HepG2 (cell line): ENCODE measurements around the gene AXIN1. TPM values are rescaled to one million over a fixed set of nuclear protein-coding genes. Genes with fewer than 3 reads are reported as not detected.

ENCODE experiments used
- ATAC-seq: fragments of 200-7000 bp; cut with Tn5 transposase; 3 replicates; pipeline ENCODE4 v1.9.1; 2020; ENCODE audit warnings: mild to moderate bottlenecking, moderate library complexity
- BruUV-seq: library from RNA; stranded (reverse); fragments of 400-500 nt; replicated peaks from 2 replicates; lab custom pipeline; 2021; lab: Mats Ljungman, UMichigan
- CTCF ChIA-PET: fragments of 300-600 bp; formaldehyde crosslinking; extraction: SDS; loops from one replicate; lab custom pipeline; 2021; ENCODE audit warnings: low total read pairs, inconsistent platforms, low intra/inter-chr PET ratio; lab: Yijun Ruan, JAX
- POLR2A ChIA-PET: fragments of 350-600 bp; sonication (Branson Sonifier 250); formaldehyde crosslinking; loops from one replicate; lab custom pipeline; 2020; ENCODE audit warnings: antibody characterized with exemption, inconsistent platforms; lab: Yijun Ruan, JAX
- DNase-seq: peaks from one replicate; pipeline ENCODE4 v3.0.0-alpha.2; 2015; ENCODE audit warnings: low spot score
- FAIRE-seq: peaks from 3 replicates; lab custom pipeline; 2011; peaks lifted over from hg19 to GRCh38; lab: Jason Lieb, UNC
- H2AFZ ChIP-seq: one replicate; pipeline ENCODE4 v1.6.1; 2011; ENCODE audit warnings: low read length, inconsistent platforms
- H3K27ac ChIP-seq: fragments of 300-600 bp; 3 replicates; pipeline ENCODE4 v1.8.0; 2011; ENCODE audit warnings: mixed run types, mild to moderate bottlenecking, mixed read lengths, low read length, inconsistent platforms; ENCODE audit not compliant: insufficient read depth; ENCODE audit errors: extremely low read length
- H3K27me3 ChIP-seq, 2 experiments: fragments of 200-600 bp in 1 of 2; 2 replicates in 1 of 2; 3 replicates in 1 of 2; pipeline versions ENCODE4 v1.6.0 to v1.8.0; 2011; ENCODE audit warnings: low read length in 2 of 2, mild to moderate bottlenecking in 2 of 2, moderate library complexity in 2 of 2, inconsistent platforms in 1 of 2; ENCODE audit not compliant: insufficient read depth in 2 of 2, control insufficient read depth in 1 of 2
- H3K36me3 ChIP-seq, 2 experiments: fragments of 200-600 bp in 1 of 2; replicated peaks in 1 of 2; 2 replicates in 1 of 2; 3 replicates in 1 of 2; pipeline versions ENCODE4 v1.5.1 to v1.8.0; 2011; ENCODE audit warnings: low read length in 2 of 2, inconsistent platforms in 1 of 2; ENCODE audit not compliant: insufficient read depth in 2 of 2, control insufficient read depth in 1 of 2
- H3K4me1 ChIP-seq: 2 replicates; pipeline ENCODE4 v1.5.1; 2012; ENCODE audit warnings: low read length, inconsistent platforms; ENCODE audit not compliant: insufficient read depth
- H3K4me2 ChIP-seq: 2 replicates; pipeline ENCODE4 v1.6.0; 2011; ENCODE audit warnings: low read depth, low read length, inconsistent platforms
- H3K4me3 ChIP-seq, 3 experiments: fragments of 200-600 bp in 1 of 3; sonication (generic), shearing (Covaris generic) in 1 of 3; replicated peaks in 1 of 3; 2 replicates each; pipeline ENCODE4 v1.5.1; 2011 to 2016; ENCODE audit warnings: low read length in 3 of 3, inconsistent platforms in 2 of 3, low read depth in 2 of 3, mild to moderate bottlenecking in 2 of 3, control low read depth in 1 of 3, mixed read lengths in 1 of 3; ENCODE audit not compliant: insufficient read depth in 1 of 3
- H3K79me2 ChIP-seq: one replicate; pipeline ENCODE4 v1.6.1; 2011; ENCODE audit warnings: low read length, inconsistent platforms; ENCODE audit not compliant: insufficient read depth
- H3K9ac ChIP-seq: 2 replicates; pipeline ENCODE4 v1.6.0; 2011; ENCODE audit warnings: mild to moderate bottlenecking, low read depth, low read length, inconsistent platforms; ENCODE audit not compliant: insufficient read depth
- H3K9me3 ChIP-seq: 2 replicates; pipeline ENCODE4 v1.5.1; 2012; ENCODE audit warnings: mild to moderate bottlenecking, low read length
- H4K20me1 ChIP-seq: 2 replicates; pipeline ENCODE4 v1.6.0; 2011; ENCODE audit warnings: inconsistent platforms, mild to moderate bottlenecking, low read length, moderate library complexity; ENCODE audit not compliant: insufficient read depth
- ATF1 ChIP-seq: IDR thresholded peaks from 2 replicates; pipeline ENCODE4 v1.6.1; 2016; ENCODE audit warnings: mild to moderate bottlenecking, control low read depth
- DR1 ChIP-seq: sonication (generic); formaldehyde crosslinking; IDR thresholded peaks from 2 replicates; pipeline ENCODE4 v1.8.0; 2021; ENCODE audit warnings: mild to moderate bottlenecking, missing genetic modification reagents, inconsistent platforms
- ETV5 ChIP-seq: IDR thresholded peaks from 2 replicates; pipeline ENCODE4 v1.6.1; 2018; ENCODE audit warnings: missing biosample characterization, missing genetic modification reagents, inconsistent platforms, borderline replicate concordance
- GABPA ChIP-seq, 2 experiments: IDR thresholded peaks; 2 replicates each; pipeline ENCODE4 v1.6.1; 2011 to 2016; ENCODE audit warnings: low read depth in 2 of 2, low read length in 1 of 2, missing biosample characterization in 1 of 2, missing genetic modification characterization in 1 of 2
- HMG20B ChIP-seq: conservative IDR thresholded peaks from 2 replicates; pipeline ENCODE4 v1.6.1; 2016; ENCODE audit warnings: missing genetic modification reagents, missing compliant biosample characterization
- KLF11 ChIP-seq: IDR thresholded peaks from 2 replicates; pipeline ENCODE4 v1.6.1; 2016; ENCODE audit warnings: missing compliant biosample characterization
- PPARG ChIP-seq: conservative IDR thresholded peaks from 2 replicates; pipeline ENCODE4 v1.6.1; 2016; ENCODE audit warnings: missing biosample characterization, missing genetic modification reagents
- RXRA ChIP-seq: sonication (generic); formaldehyde crosslinking; IDR thresholded peaks from 2 replicates; pipeline ENCODE4 v1.5.1; 2020; ENCODE audit warnings: missing genetic modification reagents
- SPEN ChIP-seq: sonication (generic); formaldehyde crosslinking; IDR thresholded peaks from 2 replicates; pipeline ENCODE4 v1.5.1; 2020; ENCODE audit warnings: low read depth, mild to moderate bottlenecking, missing genetic modification reagents
- ZFX ChIP-seq: sonication (generic); formaldehyde crosslinking; IDR thresholded peaks from 2 replicates; pipeline ENCODE4 v1.4.0; 2020; ENCODE audit warnings: mild to moderate bottlenecking, low read depth, missing genetic modification reagents, moderate library complexity
- ZFY ChIP-seq: sonication (generic); formaldehyde crosslinking; IDR thresholded peaks from 2 replicates; pipeline ENCODE4 v1.4.0; 2020; ENCODE audit warnings: missing genetic modification reagents
- ZNF253 ChIP-seq: sonication (generic); formaldehyde crosslinking; IDR thresholded peaks from 2 replicates; pipeline ENCODE4 v1.8.0; 2022; ENCODE audit warnings: mild to moderate bottlenecking, missing genetic modification reagents, borderline replicate concordance
- ZNF530 ChIP-seq: sonication (generic); formaldehyde crosslinking; IDR thresholded peaks from 2 replicates; pipeline ENCODE4 v1.5.0; 2020; ENCODE audit warnings: low read depth, mild to moderate bottlenecking, missing genetic modification reagents
- ZSCAN21 ChIP-seq: sonication (generic); formaldehyde crosslinking; IDR thresholded peaks from 2 replicates; pipeline ENCODE4 v1.8.0; 2022; ENCODE audit warnings: mild to moderate bottlenecking, missing genetic modification reagents, moderate library complexity, borderline replicate concordance
- WGBS: methylation state at CpG from one replicate; pipeline ENCODE4 v1.1.6; 2017; ENCODE audit warnings: low lambda C conversion rate; 5-methylcytosine and 5-hydroxymethylcytosine counted together
- in situ Hi-C: cut with HindIII; loops from 2 replicates; pipeline ENCODE4 v1.10.0; 2017; ENCODE audit warnings: low pct_unique_long_range_greater_than_20kb; ENCODE audit not compliant: extremely low pct_ligation_motif_present
- intact Hi-C: fragments of 100-400 bp; cut with micrococcal nuclease; formaldehyde crosslinking; loops from one replicate; pipeline ENCODE4 v1.10.0; 2022; ENCODE audit not compliant: unreplicated experiment
- polyA plus RNA-seq, 8 experiments: library from polyadenylated mRNA; depleted of rRNA in 3 of 8; stranded (reverse) in 7 of 8; unstranded in 1 of 8; fragments of >200 nt; fragmentation: Illumina TruSeq in 4 of 8; extraction: Trizol in 4 of 8; gene quantifications; 2 replicates each; pipeline versions ENCODE4 v1.2.1 to v1.2.3, GENCODE V29; 2011 to 2016; ENCODE audit warnings: low read depth in 4 of 8, missing spikeins in 1 of 8, mixed read lengths in 1 of 8; ENCODE audit not compliant: insufficient read depth in 1 of 8
- total RNA-seq, 5 experiments: library from RNA; depleted of rRNA; stranded (reverse); fragments of >200 nt; fragmentation: Illumina TruSeq; extraction: Trizol; gene quantifications; 2 replicates each; pipeline ENCODE4 v1.2.3, GENCODE V29; 2016; ENCODE audit warnings: low read depth in 1 of 5
- TF ChIP-seq, protein P1 (sequence below): sonication (generic); formaldehyde crosslinking; IDR thresholded peaks from 2 replicates; pipeline ENCODE4 v1.9.0; 2022; ENCODE audit warnings: missing genetic modification reagents, mild to moderate bottlenecking, borderline replicate concordance
- TF ChIP-seq, protein P2 (sequence below): IDR thresholded peaks from 2 replicates; pipeline ENCODE4 v1.6.1; 2012; ENCODE audit warnings: inconsistent platforms
- TF ChIP-seq, protein P3 (sequence below): sonication (generic); formaldehyde crosslinking; IDR thresholded peaks from 2 replicates; pipeline ENCODE4 v1.4.0; 2020; ENCODE audit warnings: mild to moderate bottlenecking, missing genetic modification reagents

AXIN1 gene
- total and polyA plus RNA-seq, 2 of the 13 experiments (the other 11 are each of a cell fraction or from before 2014, with no cell fraction given), result 24.0 to 26.0 TPM

DNA sequence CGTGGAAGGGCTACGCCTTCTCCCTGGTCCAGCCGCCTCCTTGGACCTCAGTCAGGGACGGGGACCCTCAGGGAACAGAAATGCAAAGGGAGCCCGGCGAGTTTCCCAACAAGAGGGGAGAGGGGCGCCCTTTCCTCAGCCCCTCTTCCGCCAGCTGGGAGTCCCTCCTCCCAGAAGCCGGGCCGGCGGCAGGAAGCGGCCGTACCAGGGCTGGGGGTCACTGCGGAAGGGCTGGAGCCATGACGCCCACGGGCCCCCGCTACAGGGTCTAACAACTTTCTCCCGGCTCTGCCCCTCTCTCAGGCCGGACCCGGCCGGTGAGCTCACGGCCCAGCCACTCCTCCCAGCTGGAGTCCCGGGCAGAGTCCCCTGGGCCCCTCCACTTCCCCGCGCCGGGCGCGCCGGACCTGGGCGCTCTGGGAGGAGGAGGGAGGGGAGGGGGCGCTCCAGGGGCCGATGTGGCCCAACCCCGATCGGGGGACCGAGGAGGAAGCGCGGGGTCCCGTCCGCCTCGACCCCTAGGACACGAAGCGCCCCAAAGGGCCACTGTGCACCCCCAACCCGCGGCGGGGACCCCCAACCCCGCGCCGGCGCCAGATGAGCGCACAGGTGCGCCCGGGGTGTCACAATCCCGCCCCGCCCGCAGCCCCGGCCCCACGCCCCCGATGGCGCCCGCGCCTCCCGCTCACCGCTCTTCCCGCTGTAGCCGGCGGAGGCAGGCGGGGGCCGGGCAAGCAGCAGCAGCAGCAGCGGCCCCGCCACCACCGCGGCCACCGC, 28.7 kb upstream of the AXIN1 start:
- WGBS, result no CpG with 5 or more reads among the region's 73 CpGs
- Histone ChIP-seq H3K9me3 (no peaks in the 10 kb centered on the region), H3K9ac (peak overlapping the region; percentile 81), H3K36me3 (peaks cover 4 to 9% of the 10 kb centered on the region in 2 experiments; a peak in 2 of 5 replicates), H3K4me3 (peak overlapping the region; percentile 85 to 94 (median 93)), H3K27me3 (no peaks in the 10 kb centered on the region), H3K27ac (peak overlapping the region; percentile 68), H4K20me1 (no peaks in the 10 kb centered on the region), H3K4me1 (peaks cover 38% of the 10 kb centered on the region), H3K79me2 (peaks cover 16% of the 10 kb centered on the region), H2AFZ (no peak overlapping the region), H3K4me2 (peak overlapping the region; percentile 88)
- in situ Hi-C loops, result no loop called here
- FAIRE-seq, result no peak
- intact Hi-C loops, result no loop called here
- CTCF ChIA-PET, result no interaction called here
- POLR2A ChIA-PET, result interaction anchor here (0.8 to 5.9 kb wide), 8 partner anchors 11 to 121 kb away, joined by 3 to 27 read pairs (median 4); partner anchors contain the start of genes AXIN1, DECR2 and MRPL28
- ATAC-seq, result peak; percentile 76
- BruUV-seq, result no TSS peak
- no peak for DNase-seq
- no peak for TF ChIP-seq ATF1 (CRISPR knock-in tag)
- TF ChIP-seq KLF11 (CRISPR knock-in tag), result 0 out of 2 replicates have a peak, but pooled peaks have one; percentile 46
- peak; percentile 58; the same call in 1 of the 2 replicates for TF ChIP-seq RXRA
- TF ChIP-seq, protein P1, sequence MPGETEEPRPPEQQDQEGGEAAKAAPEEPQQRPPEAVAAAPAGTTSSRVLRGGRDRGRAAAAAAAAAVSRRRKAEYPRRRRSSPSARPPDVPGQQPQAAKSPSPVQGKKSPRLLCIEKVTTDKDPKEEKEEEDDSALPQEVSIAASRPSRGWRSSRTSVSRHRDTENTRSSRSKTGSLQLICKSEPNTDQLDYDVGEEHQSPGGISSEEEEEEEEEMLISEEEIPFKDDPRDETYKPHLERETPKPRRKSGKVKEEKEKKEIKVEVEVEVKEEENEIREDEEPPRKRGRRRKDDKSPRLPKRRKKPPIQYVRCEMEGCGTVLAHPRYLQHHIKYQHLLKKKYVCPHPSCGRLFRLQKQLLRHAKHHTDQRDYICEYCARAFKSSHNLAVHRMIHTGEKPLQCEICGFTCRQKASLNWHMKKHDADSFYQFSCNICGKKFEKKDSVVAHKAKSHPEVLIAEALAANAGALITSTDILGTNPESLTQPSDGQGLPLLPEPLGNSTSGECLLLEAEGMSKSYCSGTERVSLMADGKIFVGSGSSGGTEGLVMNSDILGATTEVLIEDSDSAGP (CRISPR knock-in tag), result peak; percentile 70; the same call in 1 of the 2 replicates
- no peak for TF ChIP-seq ZSCAN21 (CRISPR knock-in tag)
- TF ChIP-seq ETV5 (CRISPR knock-in tag), result peak; percentile 24; the same call in 1 of the 2 replicates
- TF ChIP-seq, protein P2, sequence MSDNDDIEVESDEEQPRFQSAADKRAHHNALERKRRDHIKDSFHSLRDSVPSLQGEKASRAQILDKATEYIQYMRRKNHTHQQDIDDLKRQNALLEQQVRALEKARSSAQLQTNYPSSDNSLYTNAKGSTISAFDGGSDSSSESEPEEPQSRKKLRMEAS, result peak; percentile 35
- TF ChIP-seq PPARG (CRISPR knock-in tag), result peak; percentile 10; the same call in 1 of the 2 replicates
- no peak for TF ChIP-seq ZNF530 (CRISPR knock-in tag)
- TF ChIP-seq, protein P3, sequence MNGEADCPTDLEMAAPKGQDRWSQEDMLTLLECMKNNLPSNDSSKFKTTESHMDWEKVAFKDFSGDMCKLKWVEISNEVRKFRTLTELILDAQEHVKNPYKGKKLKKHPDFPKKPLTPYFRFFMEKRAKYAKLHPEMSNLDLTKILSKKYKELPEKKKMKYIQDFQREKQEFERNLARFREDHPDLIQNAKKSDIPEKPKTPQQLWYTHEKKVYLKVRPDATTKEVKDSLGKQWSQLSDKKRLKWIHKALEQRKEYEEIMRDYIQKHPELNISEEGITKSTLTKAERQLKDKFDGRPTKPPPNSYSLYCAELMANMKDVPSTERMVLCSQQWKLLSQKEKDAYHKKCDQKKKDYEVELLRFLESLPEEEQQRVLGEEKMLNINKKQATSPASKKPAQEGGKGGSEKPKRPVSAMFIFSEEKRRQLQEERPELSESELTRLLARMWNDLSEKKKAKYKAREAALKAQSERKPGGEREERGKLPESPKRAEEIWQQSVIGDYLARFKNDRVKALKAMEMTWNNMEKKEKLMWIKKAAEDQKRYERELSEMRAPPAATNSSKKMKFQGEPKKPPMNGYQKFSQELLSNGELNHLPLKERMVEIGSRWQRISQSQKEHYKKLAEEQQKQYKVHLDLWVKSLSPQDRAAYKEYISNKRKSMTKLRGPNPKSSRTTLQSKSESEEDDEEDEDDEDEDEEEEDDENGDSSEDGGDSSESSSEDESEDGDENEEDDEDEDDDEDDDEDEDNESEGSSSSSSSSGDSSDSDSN (CRISPR knock-in tag), result peak; percentile 95
- no peak for TF ChIP-seq DR1
- peak; percentile 76 for TF ChIP-seq ZFX
- TF ChIP-seq ZNF253, result no peak
- no peak for TF ChIP-seq HMG20B (CRISPR knock-in tag)
- peak; percentile 49; the same call in 1 of the 2 replicates for TF ChIP-seq SPEN
- peak; percentile 43 for TF ChIP-seq GABPA (IDR thresholded peaks at IDR 0.05; ENCODE audit: low read depth, low read length)
- peak; percentile 66 for TF ChIP-seq GABPA (CRISPR knock-in tag; IDR thresholded peaks at IDR 0.05; ENCODE audit: low read depth)
- TF ChIP-seq ZFY (CRISPR knock-in tag), result peak; percentile 65
